Measurements from ENCODE around the gene CACNA2D1. TPM values are rescaled to one million over a fixed set of nuclear protein-coding genes. Genes with fewer than 3 reads are reported as not detected.

The CACNA2D1 gene
- total RNA-seq, 1 experiment from 2014 or later, result 36.2 TPM

- Histone ChIP-seq H4K20me1 (ENCODE audit: control insufficient read depth, insufficient read depth, insufficient read length) (no peaks in the 10 kb centered on the region), H3K14ac (ENCODE audit: insufficient read depth, low read length) (no peak overlapping the region), H3K79me2 (ENCODE audit: insufficient read depth, low read length) (no peaks in the 10 kb centered on the region), H3K4ac (ENCODE audit: low read depth, low read length) (no peak overlapping the region), H3K23me2 (ENCODE audit: insufficient read length, low read depth, low read length, poor library complexity, severe bottlenecking) (no peaks in the 10 kb centered on the region), H3K27me3 (ENCODE audit: insufficient read depth, low read length) (no peaks in the 10 kb centered on the region), H2AK5ac (ENCODE audit: insufficient read length, low read length) (no peak overlapping the region), H3K4me1 (ENCODE audit: insufficient read depth, low read length) (no peaks in the 10 kb centered on the region; the same call in 1 of the 2 replicates), H2BK5ac (ENCODE audit: insufficient read length, low read length) (no peak overlapping the region), H3T11ph (ENCODE audit: low read length) (no peak overlapping the region), H3K4me2 (ENCODE audit: insufficient read depth, insufficient read length, low read length) (no peak overlapping the region), H4K8ac (replicated peaks; ENCODE audit: insufficient read length, low read depth, low read length) (no peak overlapping the region), H2BK20ac (ENCODE audit: low read depth, low read length, poor library complexity, severe bottlenecking) (no peak overlapping the region), H3K18ac (ENCODE audit: insufficient read length, low read depth, low read length) (no peak overlapping the region), H2BK12ac (ENCODE audit: insufficient read length, low read depth, low read length) (no peak overlapping the region), H2BK15ac (ENCODE audit: low read depth, low read length) (no peak overlapping the region), H3K9ac (ENCODE audit: extremely low read depth, insufficient read length, low read length) (no peak overlapping the region), H3K79me1 (ENCODE audit: insufficient read depth, low read depth, low read length, poor library complexity, severe bottlenecking) (no peaks in the 10 kb centered on the region), H4K5ac (ENCODE audit: insufficient read length, low read depth, low read length) (no peak overlapping the region), H3K27ac (ENCODE audit: insufficient read length, low read depth, low read length) (no peak overlapping the region), H3K23ac (ENCODE audit: insufficient read length, low read depth, low read length) (no peak overlapping the region), H3K9me3 (ENCODE audit: control insufficient read depth, low read depth, low read length) (no peaks in the 10 kb centered on the region), H2BK120ac (ENCODE audit: low read depth, low read length, poor library complexity, severe bottlenecking) (no peak overlapping the region), H4K91ac (ENCODE audit: insufficient read length, low read depth, low read length) (no peak overlapping the region), H3K56ac (ENCODE audit: insufficient read length, low read depth, low read length) (no peak overlapping the region), H2AFZ (ENCODE audit: low read length) (no peak overlapping the region)
- Mint-ChIP-seq H3K4me3 (no peak overlapping the region), H3K27ac (no peak overlapping the region), H3K9me3 (no peaks in the 10 kb centered on the region), H3K27me3 (ENCODE audit: low read depth) (no peaks in the 10 kb centered on the region), H3K36me3 (ENCODE audit: insufficient read depth in 1 of 3, low read depth in 3 of 3) (no peaks in the 10 kb centered on the region; a peak in 1 of 7 replicates), H3K4me1 (peaks cover 6 to 8% of the 10 kb centered on the region in 2 experiments; a peak in 3 of 4 replicates)
- DNase-seq, result no peak
- no peak for TF ChIP-seq CTCF (conservative IDR thresholded peaks at IDR 0.05)
- no CpG with 5 or more reads among the region's 6 CpGs for WGBS (ENCODE audit: extremely low coverage, insufficient read length, low lambda C conversion rate)
These were observed 508.8 kb downstream of the CACNA2D1 start for GRCh38 chr7:81934596-81935301.
